BLaER1 (cell line): ENCODE measurements around the gene DNAJB1.

Experiments used
- H3K27ac ChIP-seq: shearing (Covaris generic); formaldehyde crosslinking; 2 replicates; pipeline ENCODE4 v1.8.1; 2022
- H3K27me3 ChIP-seq: shearing (Covaris generic); formaldehyde crosslinking; 2 replicates; pipeline ENCODE4 v1.8.1; 2022
- H3K36me3 ChIP-seq: shearing (Covaris generic); formaldehyde crosslinking; 2 replicates; pipeline ENCODE4 v1.8.1; 2022
- H3K4me1 ChIP-seq: shearing (Covaris generic); formaldehyde crosslinking; 2 replicates; pipeline ENCODE4 v1.8.1; 2022
- H3K4me2 ChIP-seq: shearing (Covaris generic); formaldehyde crosslinking; 2 replicates; pipeline ENCODE4 v1.8.1; 2022
- H3K4me3 ChIP-seq: shearing (Covaris generic); formaldehyde crosslinking; 2 replicates; pipeline ENCODE4 v1.8.1; 2022
- H3K9ac ChIP-seq: shearing (Covaris generic); formaldehyde crosslinking; 2 replicates; pipeline ENCODE4 v1.8.1; 2022
- H3K9me3 ChIP-seq: shearing (Covaris generic); formaldehyde crosslinking; 2 replicates; pipeline ENCODE4 v1.8.1; 2022
- H4K20me1 ChIP-seq: shearing (Covaris generic); formaldehyde crosslinking; 2 replicates; pipeline ENCODE4 v1.8.1; 2022
- Cebpa-rat ChIP-seq: shearing (Covaris generic); IDR thresholded peaks from 2 replicates; pipeline ENCODE4 v1.8.1; 2022

Gene DNAJB1

DNA sequence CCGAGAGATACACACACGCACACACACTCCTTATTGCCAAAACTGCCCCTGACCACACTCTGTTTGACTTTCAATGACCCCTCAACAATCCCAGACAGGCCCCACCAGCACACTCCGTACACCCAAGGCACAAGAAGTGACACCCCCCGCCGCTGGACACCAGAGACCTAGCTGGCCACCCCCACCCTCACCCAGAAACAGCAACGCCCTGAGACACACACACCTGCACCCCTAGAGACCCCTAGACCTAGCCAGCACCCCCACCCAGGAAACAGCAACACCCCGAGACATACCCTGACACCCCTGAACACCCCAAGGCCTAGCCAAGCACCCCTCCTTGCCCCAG, 41.9 kb downstream of the DNAJB1 start:
- Histone ChIP-seq H3K4me1 (peaks cover 80% of the 10 kb centered on the region), H3K4me2 (peak overlapping the region; percentile 89), H3K4me3 (no peak overlapping the region), H3K36me3 (peaks cover 19% of the 10 kb centered on the region), H3K27ac (no peak overlapping the region), H3K9me3 (no peaks in the 10 kb centered on the region), H4K20me1 (no peaks in the 10 kb centered on the region), H3K9ac (no peak overlapping the region), H3K27me3 (peaks cover 24% of the 10 kb centered on the region)
- no peak for TF ChIP-seq Cebpa-rat

GRCh38 chr19:14475251-14476073, 42.7 kb downstream of the DNAJB1 start, which contains the start of gene PTGER1:
Gene PTGER1, minus strand, starts transcription at chr19:14475354. Its CDS starts 1,034 bp downstream, at chr19:14474320.
- peaks cover 24% of the 10 kb centered on the region for H3K27me3 ChIP-seq
- peak within 1 kb of the TSS; percentile 65 for H3K9ac ChIP-seq
- H3K4me2 ChIP-seq = peak within 1 kb of the TSS; percentile 89
- TF ChIP-seq Cebpa-rat = no peak
- H3K36me3 ChIP-seq = peaks cover 28% of the 10 kb centered on the region
- peaks cover 75% of the 10 kb centered on the region for H3K4me1 ChIP-seq
- peaks cover 4% of the 10 kb centered on the region; the same call in 1 of the 2 replicates for H4K20me1 ChIP-seq
- H3K9me3 ChIP-seq = no peaks in the 10 kb centered on the region
- peak within 1 kb of the TSS; percentile 59 for H3K27ac ChIP-seq
- peak within 1 kb of the TSS; percentile 61 for H3K4me3 ChIP-seq

- Histone ChIP-seq H3K4me3 (peak overlapping the region; percentile 61), H3K27me3 (peaks cover 24% of the 10 kb centered on the region), H3K9me3 (no peaks in the 10 kb centered on the region), H3K36me3 (peaks cover 34% of the 10 kb centered on the region), H3K27ac (peak overlapping the region; percentile 59), H4K20me1 (peaks cover 10% of the 10 kb centered on the region; the same call in 1 of the 2 replicates), H3K9ac (peak overlapping the region; percentile 65), H3K4me1 (peaks cover 68% of the 10 kb centered on the region), H3K4me2 (peak overlapping the region; percentile 89)
- TF ChIP-seq Cebpa-rat = no peak
Observed at GRCh38 chr19:14474827-14475226, 43.4 kb downstream of the DNAJB1 start.

DNA sequence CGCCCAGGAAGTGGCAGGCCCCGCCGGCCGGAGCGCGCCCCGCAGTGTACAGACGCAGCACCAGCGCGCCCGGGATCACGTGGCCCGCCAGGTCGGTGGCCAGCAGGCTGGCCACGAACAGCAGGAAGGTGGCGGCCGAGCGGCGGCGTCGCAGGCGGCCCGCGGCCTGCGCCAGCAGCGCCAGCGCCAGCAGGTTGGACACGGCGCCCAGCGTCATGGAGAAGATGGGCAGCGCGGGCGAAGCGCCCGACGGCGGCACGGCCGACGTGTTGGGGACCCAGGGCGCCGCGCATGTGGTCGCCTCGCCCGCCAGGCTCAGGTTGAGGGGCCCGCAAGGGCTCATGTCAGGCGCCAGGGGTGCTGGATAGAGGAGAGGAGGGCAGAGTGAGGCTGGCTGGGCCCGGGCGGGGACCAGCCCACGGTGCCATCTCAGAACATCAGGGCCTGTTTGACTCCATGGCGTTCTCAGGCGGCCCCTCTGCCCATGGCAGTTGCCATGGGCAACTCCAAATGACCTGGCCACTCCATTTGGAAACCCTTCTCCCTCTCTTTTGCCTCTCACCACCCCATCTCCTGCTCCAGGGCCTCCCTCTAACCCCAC, 44.1 kb downstream of the DNAJB1 start:
- Histone ChIP-seq H3K36me3 (peaks cover 38% of the 10 kb centered on the region), H3K9ac (no peak overlapping the region), H3K9me3 (no peaks in the 10 kb centered on the region), H3K4me2 (peak overlapping the region; percentile 89), H3K4me1 (peaks cover 61% of the 10 kb centered on the region), H4K20me1 (peaks cover 18% of the 10 kb centered on the region; the same call in 1 of the 2 replicates), H3K27ac (no peak overlapping the region), H3K27me3 (peaks cover 24% of the 10 kb centered on the region), H3K4me3 (no peak overlapping the region)
- TF ChIP-seq Cebpa-rat = no peak

GRCh38 chr19:14473073-14473977, 44.9 kb downstream of the DNAJB1 start:
- peak overlapping the region; percentile 95 for H3K4me2 ChIP-seq
- H3K27ac ChIP-seq = no peak overlapping the region
- H3K36me3 ChIP-seq = peaks cover 38% of the 10 kb centered on the region
- H3K9me3 ChIP-seq = no peaks in the 10 kb centered on the region
- peaks cover 24% of the 10 kb centered on the region for H3K27me3 ChIP-seq
- peak overlapping the region; percentile 58; the same call in 1 of the 2 replicates for H3K4me3 ChIP-seq
- TF ChIP-seq Cebpa-rat = no peak
- H4K20me1 ChIP-seq = peaks cover 21% of the 10 kb centered on the region; the same call in 1 of the 2 replicates
- H3K9ac ChIP-seq = peak overlapping the region; percentile 59; the same call in 1 of the 2 replicates
- H3K4me1 ChIP-seq = peaks cover 61% of the 10 kb centered on the region

GRCh38 chr19:14472202-14472938, 45.8 kb downstream of the DNAJB1 start:
- Histone ChIP-seq H3K4me2 (peak overlapping the region; percentile 95), H3K4me1 (peaks cover 55% of the 10 kb centered on the region), H3K27me3 (peaks cover 24% of the 10 kb centered on the region), H3K9ac (peak overlapping the region; percentile 59), H3K9me3 (no peaks in the 10 kb centered on the region), H3K4me3 (peak overlapping the region; percentile 58), H3K27ac (peak overlapping the region; percentile 52; the same call in 1 of the 2 replicates), H4K20me1 (peaks cover 21% of the 10 kb centered on the region; the same call in 1 of the 2 replicates), H3K36me3 (peaks cover 42% of the 10 kb centered on the region)
- no peak for TF ChIP-seq Cebpa-rat

DNA sequence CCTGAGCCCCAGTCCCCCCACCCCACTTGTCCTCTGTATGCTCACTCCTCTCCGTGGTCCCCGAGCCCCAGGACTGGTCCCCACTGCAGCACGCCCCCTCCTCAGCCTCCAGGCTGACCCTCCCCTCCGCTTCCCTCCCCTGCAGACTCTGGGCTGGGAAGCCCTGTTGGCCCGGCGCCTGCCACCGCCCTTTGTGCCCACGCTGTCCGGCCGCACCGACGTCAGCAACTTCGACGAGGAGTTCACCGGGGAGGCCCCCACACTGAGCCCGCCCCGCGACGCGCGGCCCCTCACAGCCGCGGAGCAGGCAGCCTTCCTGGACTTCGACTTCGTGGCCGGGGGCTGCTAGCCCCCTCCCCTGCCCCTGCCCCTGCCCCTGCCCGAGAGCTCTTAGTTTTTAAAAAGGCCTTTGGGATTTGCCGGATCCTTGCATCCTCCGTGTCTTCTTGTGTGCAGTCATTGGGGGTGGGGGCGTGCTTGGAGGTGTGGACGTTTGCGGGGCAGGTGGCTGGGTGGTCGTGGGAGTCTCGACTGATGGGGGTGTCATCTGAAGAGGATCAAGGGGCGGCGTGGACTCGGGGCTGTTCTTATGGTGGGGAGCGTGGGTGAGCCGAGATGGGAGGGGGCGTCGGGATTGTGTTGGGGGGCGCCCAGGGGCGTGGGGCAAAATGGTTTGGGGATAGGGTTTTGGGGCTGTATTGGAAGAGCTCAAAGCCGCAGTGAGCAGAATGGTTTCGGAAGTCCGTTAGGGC, 46.6 kb downstream of the DNAJB1 start:
- H4K20me1 ChIP-seq = peaks cover 21% of the 10 kb centered on the region; the same call in 1 of the 2 replicates
- peaks cover 24% of the 10 kb centered on the region for H3K27me3 ChIP-seq
- peak overlapping the region; percentile 58; the same call in 1 of the 2 replicates for H3K4me3 ChIP-seq
- H3K9ac ChIP-seq = no peak overlapping the region
- H3K9me3 ChIP-seq = no peaks in the 10 kb centered on the region
- no peak overlapping the region for H3K27ac ChIP-seq
- peaks cover 49% of the 10 kb centered on the region for H3K36me3 ChIP-seq
- peaks cover 47% of the 10 kb centered on the region for H3K4me1 ChIP-seq
- H3K4me2 ChIP-seq = peak overlapping the region; percentile 95
- TF ChIP-seq Cebpa-rat = no peak
